A673 (cell line): ENCODE measurements around the gene IFNLR1.

ENCODE experiments used
- CTCF ChIP-seq: fragments of 300-800, 200-600 bp; sonication (generic); conservative IDR thresholded peaks from 2 replicates; pipeline ENCODE4 v1.5.1; 2017; ENCODE audit warnings: low read depth, mild to moderate bottlenecking, antibody characterized with exemption, low read length, moderate library complexity, mixed read lengths
- EZH2 ChIP-seq: fragments of 200-600 bp; sonication (generic); IDR thresholded peaks from 2 replicates; pipeline ENCODE4 v1.6.1; 2017; ENCODE audit warnings: borderline replicate concordance, low read depth, mild to moderate bottlenecking, mixed read lengths, antibody characterized with exemption, low read length; ENCODE audit not compliant: poor library complexity, severe bottlenecking

- TF ChIP-seq EZH2, result no peak
- no peak for TF ChIP-seq CTCF
These were observed 48.4 kb downstream of the IFNLR1 start for GRCh38 chr1:24138476-24139221.
